Large intestine (tissue), 3 donors: ENCODE results near the gene LGALS7. TPM values are rescaled to one million over a fixed set of nuclear protein-coding genes. Genes with fewer than 3 reads are reported as not detected.

Experiments used
- DNase-seq, 2 donors: peaks; one replicate each; pipeline versions ENCODE4 v3.0.0 to v3.0.0-alpha.2; 2013
- H3K27ac ChIP-seq: one replicate; pipeline ENCODE4 v1.5.1; 2013; ENCODE audit warnings: low read length
- H3K27me3 ChIP-seq: 2 replicates; pipeline ENCODE4 v1.6.1; 2013; ENCODE audit warnings: low read length; ENCODE audit not compliant: control insufficient read depth, insufficient read depth
- H3K36me3 ChIP-seq: 2 replicates; pipeline ENCODE4 v1.6.1; 2013; ENCODE audit warnings: low read length; ENCODE audit not compliant: control insufficient read depth, insufficient read depth
- H3K4me1 ChIP-seq: one replicate; pipeline ENCODE4 v1.6.1; 2013; ENCODE audit warnings: low read length; ENCODE audit not compliant: control insufficient read depth, insufficient read depth
- H3K4me3 ChIP-seq: one replicate; pipeline ENCODE4 v1.5.1; 2013; ENCODE audit warnings: low read length
- H3K9me3 ChIP-seq: one replicate; pipeline ENCODE4 v1.6.1; 2013; ENCODE audit warnings: mild to moderate bottlenecking, low read depth, low read length, moderate library complexity; ENCODE audit not compliant: control insufficient read depth
- WGBS: methylation state at CpG from one replicate; pipeline ENCODE4 v1.1.5; 2013; ENCODE audit warnings: low lambda C conversion rate; ENCODE audit not compliant: insufficient coverage; 5-methylcytosine and 5-hydroxymethylcytosine counted together
- polyA plus RNA-seq: library from polyadenylated mRNA; unstranded; fragments of 120-200 nt; gene quantifications from one replicate; pipeline ENCODE4 v1.2.1, GENCODE V29; 2013

The LGALS7 gene
- polyA plus RNA-seq, 1 donor: 5.6 TPM

DNA sequence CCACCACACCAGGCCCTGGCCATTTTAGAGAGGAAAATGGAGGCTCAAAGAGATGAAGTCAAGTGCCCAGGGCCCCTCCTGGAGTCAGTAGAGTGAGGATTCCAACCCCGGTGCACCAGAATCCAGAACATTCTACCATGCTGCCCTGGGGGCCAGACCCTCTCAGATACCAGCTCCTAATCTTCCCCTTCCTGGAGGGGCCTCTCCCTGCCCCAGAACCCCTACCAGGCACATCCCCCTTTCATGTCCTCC is 40.1 kb downstream of the LGALS7 start:
- H3K27ac ChIP-seq: peak overlapping the region; percentile 77

DNA sequence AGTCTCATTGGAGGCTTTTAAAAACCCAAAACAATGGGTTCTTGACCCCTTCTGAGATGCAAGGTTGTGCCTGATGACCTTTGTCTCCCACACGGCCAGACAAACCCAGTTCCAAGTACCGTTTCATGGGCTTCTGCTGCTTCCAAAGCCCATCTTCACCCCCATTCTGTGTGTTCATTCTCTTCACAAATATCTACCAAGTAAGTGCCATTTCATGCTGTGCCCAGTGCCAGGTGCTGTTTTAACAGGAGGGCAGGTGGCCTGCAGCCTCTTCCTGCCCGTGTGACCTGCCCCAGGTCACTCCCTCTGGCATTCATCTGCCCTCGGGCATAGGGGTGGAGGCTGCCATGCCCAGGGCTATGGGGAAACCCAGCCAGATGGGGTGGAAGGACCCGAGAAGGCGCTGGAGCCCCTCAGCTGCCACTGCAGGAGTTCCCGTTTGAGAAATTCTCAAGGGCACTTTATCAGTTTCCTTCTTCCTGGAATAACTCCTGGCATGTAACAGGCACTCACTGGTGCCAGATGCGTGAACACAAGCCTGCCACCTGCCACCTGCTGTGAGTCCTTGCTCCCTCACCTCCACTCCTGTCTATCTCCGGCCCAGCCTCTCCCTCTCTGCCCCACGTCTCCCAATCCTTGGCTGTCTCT is 41.5 kb downstream of the LGALS7 start:
- Histone ChIP-seq H3K4me3 (no peak overlapping the region), H3K9me3 (no peaks in the 10 kb centered on the region), H3K4me1 (peaks cover 45% of the 10 kb centered on the region), H3K27ac (peak overlapping the region; percentile 77), H3K27me3 (no peaks in the 10 kb centered on the region), H3K36me3 (peaks cover 61% of the 10 kb centered on the region)
- peak in 1 of 2 donors; percentile 45 for DNase-seq
- WGBS: 50% methylated on average over 1 of the region's 10 CpGs

More for the DNA sequence above, 40.1 kb downstream of the LGALS7 start:
- no peak overlapping the region for H3K4me3 ChIP-seq
- no peaks in the 10 kb centered on the region for H3K27me3 ChIP-seq
- H3K4me1 ChIP-seq: peaks cover 41% of the 10 kb centered on the region
- WGBS: no CpG with 5 or more reads among the region's 1 CpG
- peaks cover 47% of the 10 kb centered on the region for H3K36me3 ChIP-seq
- no peak for DNase-seq
- peaks cover 6% of the 10 kb centered on the region for H3K9me3 ChIP-seq

DNA sequence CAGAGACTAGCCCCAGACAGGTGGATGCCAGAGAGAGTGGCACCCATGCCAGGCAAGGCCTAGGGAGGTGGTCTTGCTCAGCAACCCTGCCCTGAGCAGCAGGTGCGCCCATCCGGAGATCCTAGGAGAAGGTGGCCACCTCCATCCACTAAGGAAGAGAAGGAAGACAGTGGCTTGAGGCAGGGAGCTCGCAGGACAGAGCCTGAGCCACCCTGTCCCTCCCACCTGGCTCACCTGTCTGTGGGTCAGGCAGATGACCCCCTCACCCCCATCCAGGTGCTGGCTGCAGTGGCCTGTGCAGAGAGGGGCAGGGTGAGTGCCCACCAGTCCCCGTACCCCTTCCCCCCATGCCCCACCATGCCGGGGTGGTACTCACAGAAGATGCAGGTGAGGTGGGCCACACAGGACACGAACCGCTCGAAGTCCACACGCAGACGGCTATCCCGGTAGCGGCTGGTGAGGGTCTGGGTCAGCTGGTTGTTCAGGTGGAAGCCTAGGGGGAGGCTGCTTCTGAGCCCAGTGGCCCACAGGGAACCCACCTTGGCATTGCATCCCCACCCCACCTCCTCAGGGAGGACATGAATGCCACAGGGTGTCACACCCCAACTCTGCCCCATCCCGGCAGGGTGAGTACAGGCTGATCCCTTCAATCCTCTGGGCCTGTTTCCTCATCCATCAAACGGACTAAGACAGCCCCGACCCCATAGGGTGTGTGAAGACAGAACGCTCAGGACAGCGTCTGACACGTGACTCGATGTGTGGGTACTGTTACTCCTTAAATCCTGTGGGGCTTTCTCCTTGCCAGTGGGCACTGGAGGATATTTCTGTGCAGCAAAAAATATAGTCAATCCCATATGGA is 42.4 kb downstream of the LGALS7 start:
- DNase-seq: peak in 1 of 2 donors; percentile 6
- peak overlapping the region; percentile 77 for H3K27ac ChIP-seq
- H3K4me1 ChIP-seq: peaks cover 45% of the 10 kb centered on the region
- no peaks in the 10 kb centered on the region for H3K27me3 ChIP-seq
- no CpG with 5 or more reads among the region's 19 CpGs for WGBS
- no peak overlapping the region for H3K4me3 ChIP-seq
- H3K36me3 ChIP-seq: peaks cover 70% of the 10 kb centered on the region
- no peaks in the 10 kb centered on the region for H3K9me3 ChIP-seq

DNA sequence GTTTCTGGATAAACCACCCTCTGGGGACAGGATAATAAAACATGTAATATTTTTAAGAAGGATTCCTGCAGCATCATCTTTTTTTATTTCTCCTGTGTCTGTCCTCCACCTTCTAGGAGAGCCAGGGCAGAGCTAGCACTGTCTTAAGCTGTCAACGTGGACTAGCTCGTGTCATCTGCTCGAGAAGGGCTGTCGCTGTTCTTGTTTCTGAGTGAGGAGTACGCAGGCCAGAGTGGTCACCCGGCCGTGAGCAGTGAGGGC is 42.9 kb downstream of the LGALS7 start:
- H3K27ac ChIP-seq: peak overlapping the region; percentile 59
- H3K36me3 ChIP-seq: peaks cover 75% of the 10 kb centered on the region
- H3K27me3 ChIP-seq: no peaks in the 10 kb centered on the region
- H3K4me1 ChIP-seq: peaks cover 45% of the 10 kb centered on the region
- H3K4me3 ChIP-seq: no peak overlapping the region
- no peak for DNase-seq
- WGBS: no CpG with 5 or more reads among the region's 7 CpGs
- H3K9me3 ChIP-seq: no peaks in the 10 kb centered on the region

DNA sequence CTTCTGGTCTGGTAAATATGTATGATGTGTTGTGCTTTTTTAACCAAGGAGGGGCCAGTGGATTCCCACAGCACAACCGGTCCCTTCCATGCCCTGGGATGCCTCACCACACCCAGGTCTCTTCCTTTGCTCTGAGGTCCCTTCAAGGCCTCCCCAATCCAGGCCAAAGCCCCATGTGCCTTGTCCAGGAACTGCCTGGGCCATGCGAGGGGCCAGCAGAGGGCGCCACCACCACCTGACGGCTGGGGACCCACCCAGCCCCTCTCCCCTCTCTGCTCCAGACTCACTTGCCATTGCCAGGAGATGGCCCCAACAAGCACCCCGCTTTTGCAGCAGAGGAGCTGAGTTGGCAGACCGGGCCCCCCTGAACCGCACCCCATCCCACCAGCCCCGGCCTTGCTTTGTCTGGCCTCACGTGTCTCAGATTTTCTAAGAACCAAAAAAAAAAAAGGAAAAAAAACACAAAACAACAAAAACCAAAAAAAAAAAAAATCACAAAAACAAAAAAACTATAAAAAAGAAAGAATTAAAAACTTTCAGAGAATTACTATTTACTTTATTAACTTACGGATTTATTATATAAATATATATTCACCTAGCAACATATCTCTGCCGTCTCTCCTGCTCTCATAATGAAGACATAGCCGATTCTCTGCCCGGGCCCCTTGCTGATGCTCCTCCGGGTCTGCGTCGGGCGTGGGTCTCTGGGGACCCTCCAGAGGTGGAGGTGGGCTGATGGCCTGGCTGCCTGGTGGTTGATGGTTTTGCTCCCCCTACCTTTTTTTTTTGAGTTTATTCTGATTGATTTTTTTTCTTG is 43.5 kb downstream of the LGALS7 start:
- H3K27ac ChIP-seq: peak overlapping the region; percentile 59

DNA sequence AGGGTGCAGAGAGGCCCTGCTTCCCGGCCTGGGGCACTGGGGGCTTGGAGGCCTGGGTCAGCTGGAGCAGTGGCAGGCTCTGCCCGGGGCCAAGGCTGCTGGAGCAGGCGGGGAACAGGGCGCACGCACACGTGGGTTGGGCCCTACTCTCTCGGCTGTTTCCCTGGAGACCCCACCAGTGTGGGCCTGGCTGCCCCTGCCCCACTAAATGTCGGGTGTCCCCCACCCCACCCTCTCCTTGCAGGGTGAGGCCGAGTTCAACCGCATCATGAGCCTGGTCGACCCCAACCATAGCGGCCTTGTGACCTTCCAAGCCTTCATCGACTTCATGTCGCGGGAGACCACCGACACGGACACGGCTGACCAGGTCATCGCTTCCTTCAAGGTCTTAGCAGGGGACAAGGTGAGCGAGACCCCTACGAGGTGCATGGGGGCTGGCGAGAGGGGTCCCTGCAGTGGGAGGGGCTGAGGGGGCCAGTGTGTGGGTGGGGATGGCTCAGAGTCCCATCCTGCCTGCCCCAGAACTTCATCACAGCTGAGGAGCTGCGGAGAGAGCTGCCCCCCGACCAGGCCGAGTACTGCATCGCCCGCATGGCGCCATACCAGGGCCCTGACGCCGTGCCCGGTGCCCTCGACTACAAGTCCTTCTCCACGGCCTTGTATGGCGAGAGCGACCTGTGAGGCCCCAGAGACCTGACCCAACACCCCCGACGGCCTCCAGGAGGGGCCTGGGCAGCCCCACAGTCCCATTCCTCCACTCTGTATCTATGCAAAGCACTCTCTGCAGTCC is 44.4 kb downstream of the LGALS7 start:
- H3K9me3 ChIP-seq: peaks cover 5% of the 10 kb centered on the region
- H3K4me1 ChIP-seq: peaks cover 40% of the 10 kb centered on the region
- no peaks in the 10 kb centered on the region for H3K27me3 ChIP-seq
- peaks cover 88% of the 10 kb centered on the region for H3K36me3 ChIP-seq
- no CpG with 5 or more reads among the region's 37 CpGs for WGBS
- H3K27ac ChIP-seq: peak overlapping the region; percentile 66
- no peak overlapping the region for H3K4me3 ChIP-seq
- no peak for DNase-seq

More for the DNA sequence above, 43.5 kb downstream of the LGALS7 start:
- peak; percentile 48 to 70 for DNase-seq
- Histone ChIP-seq H3K27me3 (no peaks in the 10 kb centered on the region), H3K4me3 (no peak overlapping the region), H3K9me3 (no peaks in the 10 kb centered on the region), H3K4me1 (peaks cover 45% of the 10 kb centered on the region), H3K36me3 (peaks cover 80% of the 10 kb centered on the region)
- 87% methylated on average over 4 of the region's 17 CpGs for WGBS

DNA sequence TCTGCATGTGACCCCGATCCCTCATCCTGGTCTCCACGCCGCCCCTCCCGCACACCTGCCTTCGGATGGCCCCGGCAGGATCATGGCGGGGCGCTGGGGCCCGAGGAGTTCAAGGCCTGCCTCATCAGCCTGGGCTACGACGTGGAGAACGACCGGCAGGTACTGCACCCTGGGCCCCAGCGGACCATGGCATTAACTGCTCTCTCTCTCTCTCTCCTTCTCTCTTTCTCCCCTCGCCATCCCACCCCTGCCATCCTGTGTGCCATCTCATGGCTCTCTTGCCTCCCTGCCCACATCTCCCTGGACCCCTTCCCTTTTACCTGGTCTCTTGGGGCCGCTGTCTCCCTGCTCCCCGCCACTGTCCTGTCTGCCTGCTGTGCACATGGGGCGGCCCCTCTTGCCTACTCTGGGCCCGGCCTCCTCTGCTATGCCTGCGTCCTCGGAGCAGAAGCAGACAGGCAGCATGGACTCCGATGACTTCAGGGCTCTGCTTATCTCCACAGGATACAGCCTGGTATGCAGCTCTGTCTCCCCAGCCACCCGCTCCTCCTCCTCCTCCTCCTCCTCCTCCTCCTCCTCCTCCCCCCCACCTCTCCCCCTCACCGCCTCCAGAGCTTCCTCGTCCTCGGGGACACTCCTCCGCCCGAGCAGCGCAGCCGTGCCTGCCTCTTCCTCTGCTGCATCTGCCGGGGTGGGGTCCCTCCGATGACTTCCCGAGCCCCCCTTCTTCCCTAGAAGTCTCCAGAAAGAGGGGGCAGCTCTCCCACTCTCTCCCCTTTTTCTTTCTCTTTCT is 45.3 kb downstream of the LGALS7 start:
- Histone ChIP-seq H3K9me3 (peaks cover 5% of the 10 kb centered on the region), H3K4me1 (peaks cover 34% of the 10 kb centered on the region), H3K36me3 (peaks cover 91% of the 10 kb centered on the region), H3K27ac (peak overlapping the region; percentile 66), H3K4me3 (no peak overlapping the region), H3K27me3 (no peaks in the 10 kb centered on the region)
- WGBS: 90% methylated on average over 2 of the region's 33 CpGs
- no peak for DNase-seq

DNA sequence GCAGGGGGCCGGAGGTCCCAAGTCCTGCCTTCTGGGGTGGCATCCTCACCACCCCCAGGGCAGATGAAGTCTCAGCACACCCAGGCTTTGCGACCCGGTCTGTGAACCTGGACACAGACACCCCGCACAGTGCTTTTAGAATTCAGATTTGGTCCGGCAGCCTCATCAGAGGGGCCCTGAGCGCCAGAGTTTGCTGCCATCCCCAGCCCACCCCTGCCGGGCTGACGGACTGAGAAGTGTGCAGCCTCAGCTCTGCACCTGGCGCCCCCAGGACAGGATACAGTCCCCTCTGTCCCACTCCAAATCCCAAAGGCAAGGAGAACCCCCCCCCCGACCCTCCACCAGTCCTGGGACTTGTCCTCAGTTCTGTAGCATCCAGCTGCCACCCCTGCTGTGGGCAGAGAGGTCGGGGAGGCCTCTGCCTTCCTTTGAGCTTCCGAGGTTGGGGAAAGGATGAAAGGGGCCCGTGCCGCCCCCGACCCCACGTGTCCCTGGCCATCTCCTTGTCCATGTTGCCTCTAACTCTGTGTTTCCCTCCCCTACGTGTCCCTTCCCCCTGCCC is 45.9 kb downstream of the LGALS7 start:
- WGBS: 67% methylated on average over 1 of the region's 17 CpGs
- Histone ChIP-seq H3K4me3 (no peak overlapping the region), H3K9me3 (peaks cover 5% of the 10 kb centered on the region), H3K4me1 (peaks cover 39% of the 10 kb centered on the region), H3K27ac (peak overlapping the region; percentile 49), H3K36me3 (peaks cover 93% of the 10 kb centered on the region), H3K27me3 (no peaks in the 10 kb centered on the region)
- no peak for DNase-seq

DNA sequence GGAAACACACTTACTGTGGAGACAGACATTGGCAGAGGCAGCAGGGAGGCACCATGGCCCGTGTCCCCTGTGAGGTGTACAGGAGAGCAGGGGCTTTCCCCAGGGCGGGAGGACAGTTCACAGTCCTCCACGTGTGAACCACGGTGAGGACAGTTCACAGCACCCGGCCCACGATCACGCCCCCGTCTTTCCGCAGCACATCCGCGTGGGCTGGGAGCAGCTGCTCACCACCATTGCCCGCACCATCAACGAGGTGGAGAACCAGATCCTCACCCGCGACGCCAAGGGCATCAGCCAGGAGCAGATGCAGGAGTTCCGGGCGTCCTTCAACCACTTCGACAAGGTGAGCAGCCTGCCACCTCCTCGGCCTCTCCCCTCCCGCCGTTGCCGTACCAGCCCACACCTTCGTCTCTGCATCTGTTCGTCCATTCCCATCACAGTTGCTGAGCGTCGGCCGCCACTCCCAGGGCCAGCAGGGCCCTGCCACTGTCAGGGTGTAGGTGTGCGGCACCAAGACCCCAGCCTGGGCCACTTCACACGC is 46.5 kb downstream of the LGALS7 start:
- no peak for DNase-seq
- H3K4me3 ChIP-seq: no peak overlapping the region
- H3K36me3 ChIP-seq: peaks cover 97% of the 10 kb centered on the region
- peaks cover 5% of the 10 kb centered on the region for H3K9me3 ChIP-seq
- WGBS: no CpG with 5 or more reads among the region's 30 CpGs
- H3K27me3 ChIP-seq: no peaks in the 10 kb centered on the region
- peaks cover 43% of the 10 kb centered on the region for H3K4me1 ChIP-seq
- H3K27ac ChIP-seq: peak overlapping the region; percentile 49
